GM23248 (cell line): ENCODE data around the gene GVQW3. TPM values are rescaled to one million over a fixed set of nuclear protein-coding genes. Genes with fewer than 3 reads are reported as not detected.

Experiments
- DNase-seq: peaks from one replicate; pipeline ENCODE4 v3.0.0-alpha.2; 2015
- H2AFZ ChIP-seq: fragments of 200-600 bp; sonication (generic); 2 replicates; pipeline ENCODE4 v1.6.1; 2016; ENCODE audit warnings: antibody characterized with exemption
- H3F3A ChIP-seq: fragments of 200-600 bp; sonication (generic); 2 replicates; pipeline ENCODE4 v1.6.1; 2016; ENCODE audit warnings: mild to moderate bottlenecking, antibody characterized with exemption, mixed run types; ENCODE audit not compliant: insufficient read depth
- H3K27ac ChIP-seq: fragments of 200-600 bp; sonication (generic); 2 replicates; pipeline ENCODE4 v1.5.1; 2016; ENCODE audit warnings: mild to moderate bottlenecking
- H3K27me3 ChIP-seq: fragments of 200-600 bp; sonication (generic); replicated peaks from 2 replicates; pipeline ENCODE4 v1.6.1; 2016; ENCODE audit warnings: mild to moderate bottlenecking; ENCODE audit not compliant: insufficient read depth
- H3K36me3 ChIP-seq: fragments of 200-600 bp; sonication (generic); 2 replicates; pipeline ENCODE4 v1.6.1; 2016; ENCODE audit warnings: low read depth, mild to moderate bottlenecking
- H3K4me1 ChIP-seq: fragments of 200-600 bp; sonication (generic); 2 replicates; pipeline ENCODE4 v1.6.1; 2016; ENCODE audit warnings: mild to moderate bottlenecking; ENCODE audit not compliant: insufficient read depth
- H3K4me2 ChIP-seq: fragments of 200-600 bp; sonication (generic); one replicate; pipeline ENCODE4 v1.6.1; 2016; ENCODE audit warnings: mild to moderate bottlenecking; ENCODE audit not compliant: unreplicated experiment
- H3K4me3 ChIP-seq: fragments of 200-600 bp; sonication (generic); 2 replicates; pipeline ENCODE4 v1.5.1; 2016; ENCODE audit warnings: mild to moderate bottlenecking
- H3K79me2 ChIP-seq: fragments of 200-600 bp; sonication (generic); 2 replicates; pipeline ENCODE4 v1.6.1; 2016; ENCODE audit warnings: mild to moderate bottlenecking; ENCODE audit not compliant: insufficient read depth
- H3K9ac ChIP-seq: fragments of 200-600 bp; sonication (generic); 2 replicates; pipeline ENCODE4 v1.6.1; 2016; ENCODE audit warnings: mild to moderate bottlenecking
- H3K9me2 ChIP-seq: fragments of 200-600 bp; sonication (generic); 2 replicates; pipeline ENCODE4 v1.6.1; 2016; ENCODE audit warnings: mixed run types, mild to moderate bottlenecking, moderate library complexity; ENCODE audit not compliant: insufficient read depth
- H3K9me3 ChIP-seq: fragments of 200-600 bp; sonication (generic); one replicate; pipeline ENCODE4 v1.6.1; 2017; ENCODE audit warnings: low read depth
- H4K20me1 ChIP-seq: fragments of 200-600 bp; sonication (generic); 2 replicates; pipeline ENCODE4 v1.6.0; 2016; ENCODE audit not compliant: insufficient read depth
- EZH2 ChIP-seq: fragments of 200-600 bp; sonication (generic); IDR thresholded peaks from 2 replicates; pipeline ENCODE4 v1.6.1; 2018; ENCODE audit warnings: antibody characterized with exemption, mild to moderate bottlenecking; ENCODE audit not compliant: insufficient read depth, poor library complexity, severe bottlenecking
- EZH2phosphoT487 ChIP-seq: fragments of 200-600 bp; sonication (generic); IDR thresholded peaks from 2 replicates; pipeline ENCODE4 v1.6.1; 2018; ENCODE audit warnings: antibody characterized with exemption, moderate library complexity, mild to moderate bottlenecking, low read depth; ENCODE audit not compliant: insufficient read depth
- WGBS, 2 experiments: methylation state at CpG; one replicate each; pipeline ENCODE4 v1.1.6; 2015 to 2017; ENCODE audit warnings: low lambda C conversion rate in 2 of 2, low coverage in 1 of 2; ENCODE audit errors: missing lambda C conversion rate in 2 of 2; 5-methylcytosine and 5-hydroxymethylcytosine counted together
- in situ Hi-C: fragments of 300-500 bp; cut with MboI; formaldehyde crosslinking; loops from 2 replicates; pipeline ENCODE4 v1.15.0; 2020
- polyA plus RNA-seq: library from polyadenylated mRNA; unstranded; fragments of >200 nt; fragmentation: Nextera tagmentation; extraction: Ambion mirVana; gene quantifications from 2 replicates; pipeline ENCODE4 v1.2.1, GENCODE V29; 2016
- total RNA-seq: library from RNA; depleted of rRNA; stranded (reverse); fragments of >200 nt; shearing (Covaris generic); gene quantifications from 2 replicates; pipeline ENCODE4 v1.2.3, GENCODE V29; 2014

The GVQW3 gene
- total and polyA plus RNA-seq, 2 experiments from 2014 or later: 0.54 to 0.76 TPM

- H3K4me2 ChIP-seq: no peak overlapping the region
- H3K27ac ChIP-seq: no peak overlapping the region
- 90 to 92% methylated on average over 4 of the region's 4 CpGs for WGBS, 2 experiments
- H4K20me1 ChIP-seq: no peaks in the 10 kb centered on the region
- no peaks in the 10 kb centered on the region for H3K9me3 ChIP-seq
- no peaks in the 10 kb centered on the region for H3K9me2 ChIP-seq
- H3K79me2 ChIP-seq: no peaks in the 10 kb centered on the region
- no peaks in the 10 kb centered on the region for H3K4me1 ChIP-seq
- in situ Hi-C loops: no loop called here
- H3K9ac ChIP-seq: no peak overlapping the region
- TF ChIP-seq EZH2phosphoT487 (no peak), EZH2 (no peak)
- H2AFZ ChIP-seq: no peak overlapping the region
- H3K4me3 ChIP-seq: no peak overlapping the region
- no peak for DNase-seq
- no peaks in the 10 kb centered on the region for H3F3A ChIP-seq
- no peaks in the 10 kb centered on the region for H3K27me3 ChIP-seq
- no peaks in the 10 kb centered on the region for H3K36me3 ChIP-seq
These were observed 25.2 kb downstream of the GVQW3 start for GRCh38 chr11:76406359-76406758.

DNA sequence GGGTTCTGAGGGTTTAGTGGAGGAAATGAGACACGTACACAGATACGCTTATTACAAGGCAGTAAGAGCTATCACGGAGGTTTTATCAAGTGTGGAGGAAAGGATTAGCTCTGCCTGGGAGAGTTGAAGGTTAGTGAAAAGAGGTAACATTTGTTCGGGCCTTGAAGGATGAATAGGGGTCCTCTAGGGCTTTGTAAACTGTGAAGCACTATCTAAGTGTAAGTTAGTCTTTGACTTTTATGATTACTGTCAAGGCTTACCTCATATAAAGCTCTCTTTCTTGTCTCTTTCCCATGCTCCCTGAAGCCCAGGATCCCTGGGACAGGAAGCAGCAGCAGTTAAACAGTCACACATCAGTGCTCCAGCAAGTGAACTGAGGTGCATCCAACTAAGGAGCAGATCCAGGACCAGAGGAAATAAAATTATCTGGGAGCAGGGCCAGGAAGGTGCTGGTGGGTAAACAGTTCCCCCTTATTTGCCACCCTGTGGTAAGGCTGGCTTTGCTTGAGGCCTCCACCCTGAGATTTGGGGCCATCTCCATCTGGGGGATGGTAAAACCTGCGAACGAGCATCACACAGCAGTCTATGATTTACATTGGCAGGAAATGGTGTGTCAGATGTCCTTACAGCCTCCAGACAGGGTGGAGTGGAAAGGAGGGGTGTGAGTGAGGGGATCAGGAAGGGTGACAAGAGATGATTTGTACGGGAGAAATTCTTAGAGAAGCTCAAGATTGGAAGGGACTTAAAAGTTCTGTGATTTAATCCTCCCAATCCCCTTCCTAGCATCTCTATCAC is 27.2 kb downstream of the GVQW3 start:
- Histone ChIP-seq H3K4me1 (no peaks in the 10 kb centered on the region), H3F3A (no peaks in the 10 kb centered on the region), H4K20me1 (no peaks in the 10 kb centered on the region), H3K79me2 (no peaks in the 10 kb centered on the region), H3K4me2 (no peak overlapping the region), H3K4me3 (no peak overlapping the region), H3K9me3 (no peaks in the 10 kb centered on the region), H2AFZ (no peak overlapping the region), H3K27ac (no peak overlapping the region), H3K9ac (no peak overlapping the region), H3K36me3 (no peaks in the 10 kb centered on the region), H3K27me3 (no peaks in the 10 kb centered on the region), H3K9me2 (no peaks in the 10 kb centered on the region)
- WGBS, 2 experiments: 74 to 83% methylated on average over 7 of the region's 7 CpGs
- TF ChIP-seq EZH2phosphoT487 (no peak), EZH2 (no peak)
- no peak for DNase-seq
- in situ Hi-C loops: no loop called here

- H3K4me1 ChIP-seq: no peaks in the 10 kb centered on the region
- no peaks in the 10 kb centered on the region for H3F3A ChIP-seq
- H2AFZ ChIP-seq: no peak overlapping the region
- no peaks in the 10 kb centered on the region for H3K9me3 ChIP-seq
- H3K27me3 ChIP-seq: no peaks in the 10 kb centered on the region
- H3K9me2 ChIP-seq: no peaks in the 10 kb centered on the region
- no peak overlapping the region for H3K27ac ChIP-seq
- no peak overlapping the region for H3K9ac ChIP-seq
- H4K20me1 ChIP-seq: no peaks in the 10 kb centered on the region
- DNase-seq: peak; percentile 44
- H3K79me2 ChIP-seq: no peaks in the 10 kb centered on the region
- no peak overlapping the region for H3K4me2 ChIP-seq
- in situ Hi-C loops: no loop called here
- no peak for TF ChIP-seq EZH2
- H3K36me3 ChIP-seq: no peaks in the 10 kb centered on the region
- H3K4me3 ChIP-seq: no peak overlapping the region
- WGBS, 2 experiments: 15 to 19% methylated on average over 10 of the region's 10 CpGs
These were observed 29.8 kb downstream of the GVQW3 start for GRCh38 chr11:76410851-76411357.

- TF ChIP-seq EZH2: no peak
- Histone ChIP-seq H3K4me2 (no peak overlapping the region), H3K36me3 (no peaks in the 10 kb centered on the region), H4K20me1 (no peaks in the 10 kb centered on the region), H3F3A (no peaks in the 10 kb centered on the region), H3K9me2 (no peaks in the 10 kb centered on the region), H3K27ac (no peak overlapping the region), H3K79me2 (no peaks in the 10 kb centered on the region), H3K4me1 (no peaks in the 10 kb centered on the region), H3K9me3 (no peaks in the 10 kb centered on the region), H2AFZ (no peak overlapping the region), H3K9ac (no peak overlapping the region), H3K27me3 (peaks cover 7% of the 10 kb centered on the region; the same call in 1 of the 2 replicates), H3K4me3 (no peak overlapping the region)
- in situ Hi-C loops: no loop called here
- no peak for DNase-seq
These were observed 34.0 kb downstream of the GVQW3 start for GRCh38 chr11:76415073-76415472.
